Loucy (cell line): Measurements from ENCODE around the gene SLC5A10.

Experiments used
- EZH2phosphoT487 ChIP-seq: fragments of 200-600 bp; IDR thresholded peaks from 2 replicates; pipeline ENCODE4 v1.6.1; 2018; ENCODE audit warnings: antibody characterized with exemption, mild to moderate bottlenecking, moderate library complexity, borderline replicate concordance
- TF ChIP-seq, protein P1 (sequence below): fragments of 200-600 bp; sonication (generic); conservative IDR thresholded peaks from 2 replicates; pipeline ENCODE4 v1.5.1; 2014; ENCODE audit warnings: mild to moderate bottlenecking, antibody characterized with exemption, low read length

DNA sequence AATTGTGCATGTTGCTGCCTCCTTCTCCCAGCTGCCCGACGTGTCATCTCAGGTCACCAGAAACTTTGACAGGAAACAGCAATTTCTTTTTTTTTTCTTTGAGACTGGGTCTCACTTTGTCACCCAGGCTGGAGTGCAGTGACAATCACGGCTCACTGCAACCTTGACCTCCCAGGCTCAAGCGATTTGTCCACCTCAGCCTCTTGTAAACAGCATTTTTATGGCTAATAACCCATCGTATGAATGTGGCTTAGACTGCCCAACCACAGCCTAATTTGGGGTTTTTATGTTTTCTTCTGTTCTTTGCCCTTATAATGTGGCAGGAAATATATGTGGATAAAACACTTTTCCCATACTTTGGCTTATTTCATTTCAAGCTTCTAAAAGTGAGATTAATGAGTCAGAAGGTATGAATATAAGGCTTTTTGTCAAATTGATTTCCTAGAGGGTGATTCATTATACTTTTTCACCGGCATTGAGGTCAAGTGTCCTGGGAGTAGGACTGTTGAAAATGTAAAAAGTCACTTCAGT, 31.0 kb upstream of the SLC5A10 start:
- TF ChIP-seq, protein P1, sequence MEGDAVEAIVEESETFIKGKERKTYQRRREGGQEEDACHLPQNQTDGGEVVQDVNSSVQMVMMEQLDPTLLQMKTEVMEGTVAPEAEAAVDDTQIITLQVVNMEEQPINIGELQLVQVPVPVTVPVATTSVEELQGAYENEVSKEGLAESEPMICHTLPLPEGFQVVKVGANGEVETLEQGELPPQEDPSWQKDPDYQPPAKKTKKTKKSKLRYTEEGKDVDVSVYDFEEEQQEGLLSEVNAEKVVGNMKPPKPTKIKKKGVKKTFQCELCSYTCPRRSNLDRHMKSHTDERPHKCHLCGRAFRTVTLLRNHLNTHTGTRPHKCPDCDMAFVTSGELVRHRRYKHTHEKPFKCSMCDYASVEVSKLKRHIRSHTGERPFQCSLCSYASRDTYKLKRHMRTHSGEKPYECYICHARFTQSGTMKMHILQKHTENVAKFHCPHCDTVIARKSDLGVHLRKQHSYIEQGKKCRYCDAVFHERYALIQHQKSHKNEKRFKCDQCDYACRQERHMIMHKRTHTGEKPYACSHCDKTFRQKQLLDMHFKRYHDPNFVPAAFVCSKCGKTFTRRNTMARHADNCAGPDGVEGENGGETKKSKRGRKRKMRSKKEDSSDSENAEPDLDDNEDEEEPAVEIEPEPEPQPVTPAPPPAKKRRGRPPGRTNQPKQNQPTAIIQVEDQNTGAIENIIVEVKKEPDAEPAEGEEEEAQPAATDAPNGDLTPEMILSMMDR, result no peak
- no peak for TF ChIP-seq EZH2phosphoT487
